NCI-H345 treated with DMSO at 0.1 percent for 48 hours (cell line): Measurements from ENCODE around the gene CCNG2.

ENCODE experiments used
- DNase-seq: peaks from one replicate; lab custom pipeline; 2025; ENCODE audit not compliant: unreplicated experiment; lab: John Stamatoyannopoulos, UW

The CCNG2 gene

GRCh38 chr4:77201343-77201742 lies 44.3 kb downstream of the CCNG2 start:
- no peak for DNase-seq

GRCh38 chr4:77201857-77202256 lies 44.9 kb downstream of the CCNG2 start:
- DNase-seq: no peak

GRCh38 chr4:77202491-77202890 lies 45.5 kb downstream of the CCNG2 start:
- DNase-seq: no peak

GRCh38 chr4:77203380-77204197 lies 46.6 kb downstream of the CCNG2 start:
- no peak for DNase-seq

GRCh38 chr4:77204621-77205020 lies 47.6 kb downstream of the CCNG2 start:
- DNase-seq: no peak

- DNase-seq: no peak
Observed at GRCh38 chr4:77209012-77209411, 52.0 kb downstream of the CCNG2 start.

- no peak for DNase-seq
Observed at GRCh38 chr4:77209936-77210335, 52.9 kb downstream of the CCNG2 start.

- DNase-seq: no peak
Observed at GRCh38 chr4:77215107-77215506, 58.1 kb downstream of the CCNG2 start.

GRCh38 chr4:77217526-77217925 lies 60.5 kb downstream of the CCNG2 start:
- no peak for DNase-seq

- DNase-seq: no peak
Observed at GRCh38 chr4:77219266-77219665, 62.3 kb downstream of the CCNG2 start.
